ENCODE measurements around the gene ADGRA3. TPM values are rescaled to one million over a fixed set of nuclear protein-coding genes. Genes with fewer than 3 reads are reported as not detected.

The ADGRA3 gene
- total and polyA plus RNA-seq, 2 of the 13 experiments (the other 11 are each of a cell fraction or from before 2014, with no cell fraction given), result 32.2 to 40.8 TPM

GRCh38 chr4:22515888-22516541 lies at the start of gene ADGRA3 (continued):
- TF ChIP-seq, protein P1, sequence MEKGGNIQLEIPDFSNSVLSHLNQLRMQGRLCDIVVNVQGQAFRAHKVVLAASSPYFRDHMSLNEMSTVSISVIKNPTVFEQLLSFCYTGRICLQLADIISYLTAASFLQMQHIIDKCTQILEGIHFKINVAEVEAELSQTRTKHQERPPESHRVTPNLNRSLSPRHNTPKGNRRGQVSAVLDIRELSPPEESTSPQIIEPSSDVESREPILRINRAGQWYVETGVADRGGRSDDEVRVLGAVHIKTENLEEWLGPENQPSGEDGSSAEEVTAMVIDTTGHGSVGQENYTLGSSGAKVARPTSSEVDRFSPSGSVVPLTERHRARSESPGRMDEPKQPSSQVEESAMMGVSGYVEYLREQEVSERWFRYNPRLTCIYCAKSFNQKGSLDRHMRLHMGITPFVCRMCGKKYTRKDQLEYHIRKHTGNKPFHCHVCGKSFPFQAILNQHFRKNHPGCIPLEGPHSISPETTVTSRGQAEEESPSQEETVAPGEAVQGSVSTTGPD (CRISPR knock-in tag; IDR thresholded peaks at IDR 0.05), result no peak
- TF ChIP-seq DNMT1 (CRISPR knock-in tag; IDR thresholded peaks at IDR 0.05) (no peak), ZNF451 (CRISPR knock-in tag; IDR thresholded peaks at IDR 0.05) (no peak), HNF4A (CRISPR knock-in tag; IDR thresholded peaks at IDR 0.05) (peak; percentile 66), GLI4 (CRISPR knock-in tag; IDR thresholded peaks at IDR 0.05; ENCODE audit: borderline replicate concordance) (0 out of 2 replicates have a peak, but pooled peaks have one; percentile 58), SMAD9 (CRISPR knock-in tag; IDR thresholded peaks at IDR 0.05) (0 out of 2 replicates have a peak, but pooled peaks have one; percentile 67), CCDC6 (CRISPR knock-in tag; IDR thresholded peaks at IDR 0.05) (0 out of 2 replicates have a peak, but pooled peaks have one; percentile 36), ZNF790 (CRISPR knock-in tag; IDR thresholded peaks at IDR 0.05; ENCODE audit: borderline replicate concordance) (no peak), RFX5 (IDR thresholded peaks at IDR 0.05; ENCODE audit: low read depth, low read length) (no peak), ZNF605 (CRISPR knock-in tag; IDR thresholded peaks at IDR 0.05) (peak; percentile 45; the same call in 1 of the 2 replicates), ZC3H13 (CRISPR knock-in tag; IDR thresholded peaks at IDR 0.05) (no peak)
- TF ChIP-seq, protein P2, sequence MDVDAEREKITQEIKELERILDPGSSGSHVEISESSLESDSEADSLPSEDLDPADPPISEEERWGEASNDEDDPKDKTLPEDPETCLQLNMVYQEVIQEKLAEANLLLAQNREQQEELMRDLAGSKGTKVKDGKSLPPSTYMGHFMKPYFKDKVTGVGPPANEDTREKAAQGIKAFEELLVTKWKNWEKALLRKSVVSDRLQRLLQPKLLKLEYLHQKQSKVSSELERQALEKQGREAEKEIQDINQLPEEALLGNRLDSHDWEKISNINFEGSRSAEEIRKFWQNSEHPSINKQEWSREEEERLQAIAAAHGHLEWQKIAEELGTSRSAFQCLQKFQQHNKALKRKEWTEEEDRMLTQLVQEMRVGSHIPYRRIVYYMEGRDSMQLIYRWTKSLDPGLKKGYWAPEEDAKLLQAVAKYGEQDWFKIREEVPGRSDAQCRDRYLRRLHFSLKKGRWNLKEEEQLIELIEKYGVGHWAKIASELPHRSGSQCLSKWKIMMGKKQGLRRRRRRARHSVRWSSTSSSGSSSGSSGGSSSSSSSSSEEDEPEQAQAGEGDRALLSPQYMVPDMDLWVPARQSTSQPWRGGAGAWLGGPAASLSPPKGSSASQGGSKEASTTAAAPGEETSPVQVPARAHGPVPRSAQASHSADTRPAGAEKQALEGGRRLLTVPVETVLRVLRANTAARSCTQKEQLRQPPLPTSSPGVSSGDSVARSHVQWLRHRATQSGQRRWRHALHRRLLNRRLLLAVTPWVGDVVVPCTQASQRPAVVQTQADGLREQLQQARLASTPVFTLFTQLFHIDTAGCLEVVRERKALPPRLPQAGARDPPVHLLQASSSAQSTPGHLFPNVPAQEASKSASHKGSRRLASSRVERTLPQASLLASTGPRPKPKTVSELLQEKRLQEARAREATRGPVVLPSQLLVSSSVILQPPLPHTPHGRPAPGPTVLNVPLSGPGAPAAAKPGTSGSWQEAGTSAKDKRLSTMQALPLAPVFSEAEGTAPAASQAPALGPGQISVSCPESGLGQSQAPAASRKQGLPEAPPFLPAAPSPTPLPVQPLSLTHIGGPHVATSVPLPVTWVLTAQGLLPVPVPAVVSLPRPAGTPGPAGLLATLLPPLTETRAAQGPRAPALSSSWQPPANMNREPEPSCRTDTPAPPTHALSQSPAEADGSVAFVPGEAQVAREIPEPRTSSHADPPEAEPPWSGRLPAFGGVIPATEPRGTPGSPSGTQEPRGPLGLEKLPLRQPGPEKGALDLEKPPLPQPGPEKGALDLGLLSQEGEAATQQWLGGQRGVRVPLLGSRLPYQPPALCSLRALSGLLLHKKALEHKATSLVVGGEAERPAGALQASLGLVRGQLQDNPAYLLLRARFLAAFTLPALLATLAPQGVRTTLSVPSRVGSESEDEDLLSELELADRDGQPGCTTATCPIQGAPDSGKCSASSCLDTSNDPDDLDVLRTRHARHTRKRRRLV (CRISPR knock-in tag; IDR thresholded peaks at IDR 0.05), result no peak
- TF ChIP-seq, protein P3, sequence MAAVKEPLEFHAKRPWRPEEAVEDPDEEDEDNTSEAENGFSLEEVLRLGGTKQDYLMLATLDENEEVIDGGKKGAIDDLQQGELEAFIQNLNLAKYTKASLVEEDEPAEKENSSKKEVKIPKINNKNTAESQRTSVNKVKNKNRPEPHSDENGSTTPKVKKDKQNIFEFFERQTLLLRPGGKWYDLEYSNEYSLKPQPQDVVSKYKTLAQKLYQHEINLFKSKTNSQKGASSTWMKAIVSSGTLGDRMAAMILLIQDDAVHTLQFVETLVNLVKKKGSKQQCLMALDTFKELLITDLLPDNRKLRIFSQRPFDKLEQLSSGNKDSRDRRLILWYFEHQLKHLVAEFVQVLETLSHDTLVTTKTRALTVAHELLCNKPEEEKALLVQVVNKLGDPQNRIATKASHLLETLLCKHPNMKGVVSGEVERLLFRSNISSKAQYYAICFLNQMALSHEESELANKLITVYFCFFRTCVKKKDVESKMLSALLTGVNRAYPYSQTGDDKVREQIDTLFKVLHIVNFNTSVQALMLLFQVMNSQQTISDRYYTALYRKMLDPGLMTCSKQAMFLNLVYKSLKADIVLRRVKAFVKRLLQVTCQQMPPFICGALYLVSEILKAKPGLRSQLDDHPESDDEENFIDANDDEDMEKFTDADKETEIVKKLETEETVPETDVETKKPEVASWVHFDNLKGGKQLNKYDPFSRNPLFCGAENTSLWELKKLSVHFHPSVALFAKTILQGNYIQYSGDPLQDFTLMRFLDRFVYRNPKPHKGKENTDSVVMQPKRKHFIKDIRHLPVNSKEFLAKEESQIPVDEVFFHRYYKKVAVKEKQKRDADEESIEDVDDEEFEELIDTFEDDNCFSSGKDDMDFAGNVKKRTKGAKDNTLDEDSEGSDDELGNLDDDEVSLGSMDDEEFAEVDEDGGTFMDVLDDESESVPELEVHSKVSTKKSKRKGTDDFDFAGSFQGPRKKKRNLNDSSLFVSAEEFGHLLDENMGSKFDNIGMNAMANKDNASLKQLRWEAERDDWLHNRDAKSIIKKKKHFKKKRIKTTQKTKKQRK (IDR thresholded peaks at IDR 0.05; ENCODE audit: low read length), result no peak
- TF ChIP-seq, protein P4, sequence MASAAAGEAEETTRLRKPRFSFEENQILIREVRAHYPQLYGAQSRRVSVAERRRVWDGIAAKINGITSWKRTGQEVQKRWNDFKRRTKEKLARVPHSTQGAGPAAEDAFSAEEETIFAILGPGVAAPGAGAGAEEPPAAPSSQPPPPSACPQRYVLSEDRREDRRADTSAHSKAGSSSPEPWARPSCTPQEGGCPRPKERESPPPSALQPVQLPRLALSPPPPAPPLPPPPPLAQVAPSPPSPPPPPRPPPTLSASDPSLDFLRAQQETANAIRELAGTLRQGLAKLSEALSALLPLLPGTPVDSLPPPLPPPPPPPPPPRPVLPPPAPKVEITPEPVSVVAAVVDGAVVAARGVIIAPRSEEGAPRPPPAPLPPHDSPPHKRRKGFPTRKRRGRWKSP (CRISPR knock-in tag; IDR thresholded peaks at IDR 0.05), result peak; percentile 16
